ENCODE results near the gene TAC4.

GRCh38 chr17:49829026-49829425 is 18.8 kb downstream of the TAC4 start:
- TF ChIP-seq CTCF (conservative IDR thresholded peaks at IDR 0.05; ENCODE audit: low read depth, low read length), result no peak
- TF ChIP-seq EZH2 (IDR thresholded peaks at IDR 0.05; ENCODE audit: borderline replicate concordance, low read depth, low read length, poor library complexity, severe bottlenecking), result no peak

Measured in A673 (cell line).